ENCODE data around the gene PGM2.

Gene PGM2

DNA sequence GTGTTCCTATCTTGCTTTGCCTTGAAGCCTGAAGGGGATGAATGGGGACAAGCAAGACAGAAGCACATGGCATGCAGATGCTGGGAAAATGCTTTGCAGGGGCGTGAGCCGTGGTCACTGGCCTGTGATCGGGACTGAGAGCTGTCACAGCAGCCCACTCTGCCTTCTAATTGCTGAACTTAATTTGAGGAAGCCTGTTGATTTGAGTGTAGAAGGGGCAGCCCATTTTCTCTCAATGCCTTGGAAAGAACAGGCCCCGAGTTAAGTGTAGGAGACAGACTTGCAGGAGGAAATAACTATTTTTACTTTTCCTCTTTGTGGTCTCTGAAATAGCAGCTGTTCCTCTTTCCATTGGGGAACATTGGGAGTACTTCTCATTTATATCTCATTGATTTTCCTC, 38.3 kb downstream of the PGM2 start:
- DNase-seq (ENCODE audit: low read depth) = no peak

DNA sequence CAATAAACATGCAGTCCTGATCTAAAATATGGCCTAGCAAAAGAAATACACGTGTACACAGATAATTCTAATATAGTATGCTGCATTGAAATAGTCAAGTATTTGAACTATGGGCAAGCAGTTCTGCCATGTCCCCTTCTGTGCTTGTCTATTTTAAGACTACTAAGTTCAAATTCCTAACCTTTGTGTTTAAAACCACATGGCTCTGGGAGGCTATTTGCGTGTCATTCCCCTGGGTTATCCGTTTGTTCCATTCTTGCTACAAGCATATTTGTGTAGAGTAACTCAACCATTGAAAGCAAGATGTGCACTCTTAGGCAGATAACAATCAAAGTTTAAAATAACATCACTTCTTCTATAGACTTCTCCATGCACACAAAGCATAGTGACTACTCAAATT, 39.0 kb downstream of the PGM2 start:
- peak; percentile 18 for DNase-seq (ENCODE audit: low read depth)

- DNase-seq (ENCODE audit: low read depth) = no peak
Measured at GRCh38 chr4:37867102-37867501, 40.6 kb downstream of the PGM2 start.

- no peak for DNase-seq (ENCODE audit: low read depth)
Measured at GRCh38 chr4:37868238-37868637, 41.8 kb downstream of the PGM2 start.

DNA sequence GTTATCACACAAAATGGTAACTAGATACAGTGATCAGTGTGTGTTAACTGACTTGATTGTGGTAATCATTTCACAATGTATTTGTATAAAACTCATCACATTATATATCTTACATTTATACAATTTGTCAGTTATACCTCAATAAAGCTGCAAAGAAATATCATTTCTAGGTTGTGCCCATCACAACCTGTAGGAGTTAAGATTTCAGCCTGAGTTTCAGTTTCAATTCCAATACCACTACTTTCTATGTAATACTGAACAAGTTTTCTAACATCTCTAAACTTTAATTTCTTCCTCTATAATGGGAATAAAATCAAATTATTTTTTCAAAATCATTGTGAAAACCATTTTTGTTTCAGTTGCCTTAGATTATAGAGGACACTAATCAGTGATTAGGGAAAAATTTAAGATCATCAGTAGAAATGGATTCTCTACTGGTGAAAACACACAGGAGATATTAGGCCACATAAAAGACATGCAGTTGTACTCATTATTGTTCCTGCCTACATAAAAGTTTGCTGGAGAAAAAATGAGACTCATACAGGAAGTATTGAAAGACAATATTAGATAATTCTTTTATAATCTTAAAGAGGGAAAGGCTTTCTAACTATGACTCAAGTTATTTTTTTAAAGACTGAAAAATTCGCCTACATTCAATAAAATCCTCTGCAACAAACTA, 46.0 kb downstream of the PGM2 start:
- no peak for DNase-seq (ENCODE audit: low read depth)

DNA sequence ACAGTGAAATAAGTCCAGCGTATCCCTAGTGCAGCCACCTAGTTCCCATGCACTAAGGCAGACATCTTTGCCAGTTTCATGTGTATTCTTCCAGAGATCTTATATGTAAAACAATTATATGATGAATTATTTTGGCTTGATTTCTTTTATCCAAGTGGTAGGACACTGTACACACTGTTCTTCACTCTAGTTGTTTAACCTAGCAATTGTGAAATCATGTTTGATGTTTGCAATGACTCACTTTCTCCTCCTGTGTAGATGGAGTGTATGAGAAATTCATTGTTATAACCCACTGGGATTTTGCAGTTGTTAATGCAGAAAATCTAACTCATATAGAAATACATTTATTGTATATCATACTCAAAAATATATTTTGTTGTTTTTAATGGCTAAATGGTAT, 46.9 kb downstream of the PGM2 start:
- DNase-seq (ENCODE audit: low read depth) = peak; percentile 56

GRCh38 chr4:37876156-37876555, 49.7 kb downstream of the PGM2 start:
- no peak for DNase-seq (ENCODE audit: low read depth)

- DNase-seq (ENCODE audit: low read depth) = no peak
Measured at GRCh38 chr4:37879365-37879764, 52.9 kb downstream of the PGM2 start.

- no peak for DNase-seq (ENCODE audit: low read depth)
Measured at GRCh38 chr4:37881811-37882210, 55.3 kb downstream of the PGM2 start.

DNA sequence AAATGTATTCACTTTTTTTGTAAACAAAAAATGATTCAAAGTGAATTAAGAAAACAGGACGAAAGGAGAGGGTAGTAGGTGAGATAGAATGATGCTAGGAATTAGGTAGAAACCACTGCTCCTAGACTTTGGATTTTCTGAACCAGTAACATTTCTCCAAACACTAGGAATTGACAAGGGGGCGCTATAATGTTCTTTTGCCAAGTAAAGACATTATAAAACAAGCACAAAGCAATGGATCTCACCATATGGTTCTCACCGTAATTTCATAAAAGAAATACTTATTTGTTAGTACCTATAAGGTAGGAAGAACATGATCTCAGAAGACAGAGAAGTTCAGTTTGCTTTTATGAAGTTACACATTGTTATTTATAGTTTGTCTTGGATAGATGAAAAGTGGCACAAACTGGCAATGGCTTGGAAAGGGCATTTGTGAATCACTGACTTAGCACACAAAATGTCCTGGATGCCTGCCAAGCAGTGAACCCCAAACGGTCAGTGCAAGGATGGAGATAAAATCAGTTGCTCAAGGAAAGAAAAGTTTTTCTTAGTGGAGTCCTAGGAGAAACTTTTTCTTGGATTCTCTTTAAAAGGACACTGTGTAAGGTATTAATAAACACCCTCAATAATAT, 56.3 kb downstream of the PGM2 start:
- DNase-seq (ENCODE audit: low read depth) = no peak

DNA sequence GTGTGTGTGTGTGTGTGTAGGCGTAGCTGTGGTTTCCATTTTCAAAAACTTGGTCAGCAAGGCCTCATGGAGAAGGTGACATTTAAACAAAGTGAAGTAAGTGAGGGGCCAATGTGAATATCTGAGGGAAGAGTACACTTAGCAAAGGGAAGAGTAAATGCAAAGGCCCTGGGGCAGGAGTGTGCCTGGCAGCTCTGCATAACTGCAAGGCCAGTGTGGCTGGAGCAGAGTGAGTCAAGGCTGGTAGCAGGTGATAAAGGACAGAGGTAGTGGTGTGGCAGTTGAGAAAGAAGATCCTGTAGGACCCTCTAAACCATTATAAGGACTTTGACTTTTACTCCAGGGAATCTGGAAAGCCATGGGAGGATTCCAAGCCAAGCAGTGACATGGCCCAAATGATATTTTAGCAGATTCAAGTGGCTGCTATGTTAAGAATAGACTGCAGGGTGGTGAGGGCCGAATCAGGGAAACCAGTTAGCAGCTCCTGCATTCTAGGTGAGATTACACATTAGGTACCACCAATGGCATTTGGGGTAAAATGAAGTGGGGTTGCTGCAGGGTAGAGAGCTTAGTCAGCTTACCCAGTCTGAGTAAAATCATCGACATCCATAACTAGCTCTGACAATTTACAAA, 58.5 kb downstream of the PGM2 start:
- DNase-seq (ENCODE audit: low read depth) = no peak

GRCh38 chr4:37885496-37885895, 59.0 kb downstream of the PGM2 start:
- no peak for DNase-seq (ENCODE audit: low read depth)

GRCh38 chr4:37889849-37890800, 63.6 kb downstream of the PGM2 start:
- no peak for DNase-seq (ENCODE audit: low read depth)

DNA sequence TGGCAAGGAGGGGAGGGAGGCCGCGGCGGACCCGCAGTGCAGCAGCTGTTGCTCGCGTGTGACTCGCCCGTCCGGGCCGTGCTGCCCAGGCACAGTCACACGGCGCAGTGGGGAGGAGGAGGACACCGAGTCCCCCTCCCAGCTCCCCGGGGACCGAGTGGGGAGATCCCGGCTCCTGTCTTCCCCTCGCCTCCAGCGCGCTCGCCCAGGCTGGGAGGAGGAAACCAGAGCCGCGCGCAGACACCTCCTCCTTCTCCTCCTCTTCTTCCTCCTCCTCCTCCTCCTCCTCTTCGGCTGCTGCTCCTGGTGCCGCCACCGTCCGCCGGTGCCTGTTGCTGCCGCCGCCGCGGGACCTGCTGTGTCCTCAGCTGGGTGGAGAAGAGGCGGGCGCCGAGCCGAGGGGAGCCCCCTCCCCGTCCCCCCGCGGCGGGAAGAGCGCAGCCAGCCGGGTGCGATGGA, 64.3 kb downstream of the PGM2 start, which contains the start of gene TBC1D1:
Gene TBC1D1 (plus strand): TSS at position 284 of the 459 bp plus-strand sequence. CDS start 11,012 bp downstream, outside the sequence.
- DNase-seq (ENCODE audit: low read depth) = no peak

- no peak for DNase-seq (ENCODE audit: low read depth)
Measured at GRCh38 chr4:37891260-37892159, 65.0 kb downstream of the PGM2 start.

- DNase-seq (ENCODE audit: low read depth) = no peak
Measured at GRCh38 chr4:37892641-37893040, 66.2 kb downstream of the PGM2 start.

- DNase-seq (ENCODE audit: low read depth) = no peak
Measured at GRCh38 chr4:37893164-37893563, 66.7 kb downstream of the PGM2 start.

DNA sequence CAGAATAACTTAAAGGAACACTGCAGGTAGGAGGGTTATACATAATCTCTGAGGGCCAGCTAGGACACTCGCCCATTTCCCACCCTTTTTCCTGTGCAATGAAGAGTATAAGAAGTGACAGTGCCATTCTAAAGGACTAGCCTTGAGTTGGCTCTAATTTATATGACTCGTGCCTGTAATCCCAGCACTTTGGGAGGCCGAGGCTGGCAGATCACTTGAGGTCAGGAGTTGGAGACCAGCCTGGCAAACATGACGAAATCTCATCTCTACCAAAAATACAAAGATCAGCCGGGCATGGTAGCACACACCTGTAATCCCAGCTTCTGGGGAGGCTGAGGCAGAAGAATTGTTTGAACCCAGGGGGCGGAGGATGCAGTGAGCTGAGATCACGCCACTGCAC, 68.8 kb downstream of the PGM2 start:
- DNase-seq (ENCODE audit: low read depth) = no peak

DNA sequence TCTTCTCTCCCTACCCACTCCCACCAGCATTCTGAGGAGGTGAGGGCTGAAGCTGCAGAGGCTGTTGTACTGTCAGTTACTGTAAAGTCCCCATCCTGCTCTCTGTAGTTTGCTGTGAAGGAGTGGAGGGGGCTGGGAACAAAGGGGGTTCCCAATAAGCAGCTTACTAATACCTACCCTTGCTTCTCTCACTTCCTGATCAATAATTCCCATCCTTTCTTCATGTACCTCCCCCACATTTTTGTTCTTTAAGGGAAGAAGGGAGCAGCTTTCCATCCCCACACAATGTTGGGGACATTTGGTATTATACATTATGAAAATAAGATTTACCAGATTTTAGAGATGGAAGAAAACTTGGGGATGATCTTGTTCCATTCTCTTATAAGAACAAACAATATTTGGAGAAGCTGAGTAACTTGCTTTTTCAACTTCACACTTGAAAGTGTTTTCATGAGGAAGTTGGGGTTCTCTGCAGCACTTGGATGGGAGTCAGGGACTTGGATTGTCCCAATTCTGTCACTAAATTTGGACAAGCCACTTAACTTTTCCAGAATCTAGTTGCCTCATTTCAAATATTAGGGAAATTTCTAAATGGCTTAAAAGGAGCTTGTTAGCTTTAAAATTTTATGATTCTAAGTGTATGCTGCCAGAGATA, 69.8 kb downstream of the PGM2 start:
- DNase-seq (ENCODE audit: low read depth) = no peak

DNA sequence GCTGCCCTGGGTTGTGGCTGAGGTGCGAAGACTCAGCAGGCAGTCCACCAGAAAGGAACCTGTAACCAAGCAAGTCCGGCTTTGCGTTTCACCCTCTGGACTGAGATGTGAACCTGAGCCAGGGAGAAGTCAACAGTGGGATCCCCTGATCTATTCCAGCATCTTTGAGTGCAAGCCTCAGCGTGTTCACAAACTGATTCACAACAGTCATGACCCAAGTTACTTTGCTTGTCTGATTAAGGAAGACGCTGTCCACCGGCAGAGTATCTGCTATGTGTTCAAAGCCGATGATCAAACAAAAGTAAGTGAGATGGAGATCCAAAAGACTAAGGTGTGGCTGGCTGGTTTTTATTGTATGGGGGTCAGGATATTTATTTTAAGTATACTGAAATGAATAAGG, 75.7 kb downstream of the PGM2 start:
- no peak for DNase-seq (ENCODE audit: low read depth)

Measured in non-pigmented ciliary epithelial cell (primary cell).